ENCODE measurements around the gene NDUFA11. TPM values are rescaled to one million over a fixed set of nuclear protein-coding genes. Genes with fewer than 3 reads are reported as not detected.

NDUFA11 gene
- polyA plus RNA-seq, 1 of the 3 experiments (the other 2 are of a cell fraction), result 534 TPM

- no peaks in the 10 kb centered on the region for H3K9me3 ChIP-seq
- TF ChIP-seq POLR2AphosphoS5 (IDR thresholded peaks at IDR 0.05; ENCODE audit: low read depth, low read length), result no peak
- TF ChIP-seq FOXJ3 (CRISPR knock-in tag; IDR thresholded peaks at IDR 0.05), result no peak
- no peak for TF ChIP-seq EZH2phosphoT487 (IDR thresholded peaks at IDR 0.05; ENCODE audit: borderline replicate concordance, low read depth)
- no peak for TF ChIP-seq FOXM1 (IDR thresholded peaks at IDR 0.05; ENCODE audit: low read depth)
- no peak for TF ChIP-seq RFX5 (IDR thresholded peaks at IDR 0.05; ENCODE audit: low read length)
- no peak for TF ChIP-seq TAF1 (IDR thresholded peaks at IDR 0.05; ENCODE audit: borderline replicate concordance, low read depth, low read length)
- no peak for TF ChIP-seq GABPA (IDR thresholded peaks at IDR 0.05; ENCODE audit: low read depth)
- TF ChIP-seq ZBTB33 (IDR thresholded peaks at IDR 0.05; ENCODE audit: borderline replicate concordance, low read depth), result no peak
- no peak for TF ChIP-seq SMC3 (IDR thresholded peaks at IDR 0.05; ENCODE audit: low read depth, low read length)
- no peak for TF ChIP-seq NFIC (IDR thresholded peaks at IDR 0.05; ENCODE audit: borderline replicate concordance)
- DNase-seq, result no peak
- peaks cover 0 to 44% of the 10 kb centered on the region in 2 experiments; a peak in 1 of 4 replicates for H3K4me1 ChIP-seq (ENCODE audit: control insufficient read depth in 1 of 2, insufficient read depth in 2 of 2, low read depth in 1 of 2, low read length in 1 of 2)
- peak overlapping the region in 1 of 2 experiments; percentile 98; a peak in 2 of 4 replicates for H3K27ac ChIP-seq (ENCODE audit: low read depth in 2 of 2, low read length in 1 of 2)
- H3K9ac ChIP-seq, result no peak overlapping the region
- POLR2A ChIA-PET, result no interaction called here
- no peak overlapping the region for H3K4me3 ChIP-seq (ENCODE audit: low read depth in 2 of 2, low read length in 1 of 2)
- H3K27me3 ChIP-seq (ENCODE audit: insufficient read depth), result no peaks in the 10 kb centered on the region
- H3K9me2 ChIP-seq, result no peaks in the 10 kb centered on the region
- WGBS (ENCODE audit: low lambda C conversion rate), result 91% methylated on average over 13 of the region's 13 CpGs
- H3K79me2 ChIP-seq (ENCODE audit: insufficient read depth), result peaks cover 4% of the 10 kb centered on the region; the same call in 1 of the 2 replicates
- no peak overlapping the region for H3K4me2 ChIP-seq
- peaks cover 11% of the 10 kb centered on the region; the same call in 1 of the 2 replicates for H4K20me1 ChIP-seq (ENCODE audit: insufficient read depth)
- no peak overlapping the region for H2AFZ ChIP-seq (ENCODE audit: low read depth)
- no peaks in the 10 kb centered on the region for H3F3A ChIP-seq (replicated peaks; ENCODE audit: insufficient read depth)
- CTCF ChIA-PET, result interaction anchor here (0.7 to 4.6 kb wide), 21 partner anchors 9 to 129 kb away, joined by 3 to 73 read pairs (median 4); partner anchors contain the start of genes NRTN and VMAC
- H3K36me3 ChIP-seq (replicated peaks in 1 of 2; ENCODE audit: control insufficient read depth in 1 of 2, insufficient read depth in 2 of 2, low read length in 1 of 2), result peaks cover 0 to 19% of the 10 kb centered on the region in 2 experiments
Measured at GRCh38 chr19:5893296-5893903, 10.2 kb downstream of the NDUFA11 start.

GRCh38 chr19:5892772-5893275, 10.8 kb downstream of the NDUFA11 start:
- peaks cover 5% of the 10 kb centered on the region; the same call in 1 of the 2 replicates for H4K20me1 ChIP-seq (ENCODE audit: insufficient read depth)
- no peaks in the 10 kb centered on the region for H3K9me2 ChIP-seq
- TF ChIP-seq TEAD4 (IDR thresholded peaks at IDR 0.05; ENCODE audit: borderline replicate concordance, insufficient read depth), result no peak
- TF ChIP-seq YY1 (IDR thresholded peaks at IDR 0.05; ENCODE audit: low read depth), result no peak
- no peak for TF ChIP-seq TAF1 (IDR thresholded peaks at IDR 0.05; ENCODE audit: borderline replicate concordance, low read depth, low read length)
- TF ChIP-seq ELF1 (IDR thresholded peaks at IDR 0.05), result no peak
- TF ChIP-seq SMC3 (IDR thresholded peaks at IDR 0.05; ENCODE audit: low read depth, low read length), result no peak
- no peak for TF ChIP-seq RCOR1 (IDR thresholded peaks at IDR 0.05; ENCODE audit: low read length)
- peak; percentile 4; the same call in 1 of the 2 replicates for TF ChIP-seq CTCF (IDR thresholded peaks at IDR 0.05)
- TF ChIP-seq REST (IDR thresholded peaks at IDR 0.05; ENCODE audit: low read depth, low read length), result no peak
- 66% methylated on average over 11 of the region's 15 CpGs for WGBS (ENCODE audit: low lambda C conversion rate)
- H3K4me1 ChIP-seq (ENCODE audit: control insufficient read depth in 1 of 2, insufficient read depth in 2 of 2, low read depth in 1 of 2, low read length in 1 of 2), result peaks cover 0 to 44% of the 10 kb centered on the region in 2 experiments; a peak in 1 of 4 replicates
- H2AFZ ChIP-seq (ENCODE audit: low read depth), result no peak overlapping the region
- no peak for DNase-seq
- H3K4me2 ChIP-seq, result no peak overlapping the region
- no peaks in the 10 kb centered on the region for H3K79me2 ChIP-seq (ENCODE audit: insufficient read depth)
- peak overlapping the region in 1 of 2 experiments; percentile 98; a peak in 1 of 4 replicates for H3K27ac ChIP-seq (ENCODE audit: low read depth in 2 of 2, low read length in 1 of 2)
- ChIA-PET POLR2A (no interaction called here), CTCF (interaction anchor here (0.7 to 4.6 kb wide), 21 partner anchors 9 to 130 kb away, joined by 3 to 73 read pairs (median 4); partner anchors contain the start of genes NRTN and VMAC)
- H3F3A ChIP-seq (replicated peaks; ENCODE audit: insufficient read depth), result no peaks in the 10 kb centered on the region
- no peak overlapping the region; a peak in 1 of 4 replicates for H3K4me3 ChIP-seq (ENCODE audit: low read depth in 2 of 2, low read length in 1 of 2)
- no peaks in the 10 kb centered on the region for H3K9me3 ChIP-seq
- no peak overlapping the region for H3K9ac ChIP-seq
- H3K36me3 ChIP-seq (replicated peaks in 1 of 2; ENCODE audit: control insufficient read depth in 1 of 2, insufficient read depth in 2 of 2, low read length in 1 of 2), result peaks cover 0 to 19% of the 10 kb centered on the region in 2 experiments
- no peaks in the 10 kb centered on the region for H3K27me3 ChIP-seq (ENCODE audit: insufficient read depth)
